Panc1 (cell line): ENCODE measurements around the gene FAM200C. TPM values are rescaled to one million over a fixed set of nuclear protein-coding genes. Genes with fewer than 3 reads are reported as not detected.

Experiments
- ATAC-seq: fragments of 200-7000 bp; cut with Tn5 transposase; 2 replicates; pipeline ENCODE4 v1.9.1; 2020; ENCODE audit warnings: mild to moderate bottlenecking, moderate library complexity
- BruUV-seq: library from RNA; stranded (reverse); fragments of 400-500 nt; replicated peaks from 2 replicates; lab custom pipeline; 2021; lab: Mats Ljungman, UMichigan
- CTCF ChIA-PET: fragments of 300-600 bp; sonication (Branson Sonifier 250); formaldehyde crosslinking; loops from one replicate; lab custom pipeline; 2022; ENCODE audit warnings: antibody characterized with exemption; lab: Charles Lee
- POLR2A ChIA-PET: fragments of 300-600 bp; sonication (Branson Sonifier 250); formaldehyde crosslinking; loops from one replicate; lab custom pipeline; 2022; ENCODE audit warnings: antibody characterized with exemption; lab: Charles Lee
- DNase-seq: peaks from one replicate; pipeline ENCODE4 v3.0.0-alpha.2; 2010; ENCODE audit warnings: low read depth, low spot score
- H3K27ac ChIP-seq: 2 replicates; pipeline ENCODE4 v1.5.1; 2011; ENCODE audit warnings: mild to moderate bottlenecking, low read length, inconsistent platforms
- H3K27me3 ChIP-seq: fragments of 200-500 bp; sonication (Bioruptor generic); 2 replicates; pipeline ENCODE4 v1.6.0; 2014; ENCODE audit warnings: low read length, inconsistent platforms; ENCODE audit not compliant: control insufficient read depth, insufficient read depth
- H3K36me3 ChIP-seq: fragments of 200-500 bp; sonication (Bioruptor generic); 2 replicates; pipeline ENCODE4 v1.5.1; 2014; ENCODE audit warnings: inconsistent platforms, mild to moderate bottlenecking, low read length, moderate library complexity; ENCODE audit not compliant: control insufficient read depth, insufficient read depth
- H3K4me1 ChIP-seq: 2 replicates; pipeline ENCODE4 v1.5.1; 2011; ENCODE audit warnings: inconsistent platforms, mild to moderate bottlenecking, low read length, moderate library complexity; ENCODE audit not compliant: control insufficient read depth, insufficient read depth
- H3K4me3 ChIP-seq, 2 experiments: 2 replicates each; pipeline ENCODE4 v1.5.1; 2011 to 2012; ENCODE audit warnings: low read depth in 2 of 2, low read length in 2 of 2, mild to moderate bottlenecking in 2 of 2, inconsistent platforms in 1 of 2, moderate library complexity in 1 of 2
- H3K9me3 ChIP-seq: fragments of 200-500 bp; sonication (Bioruptor generic); 2 replicates; pipeline ENCODE4 v1.5.1; 2014; ENCODE audit warnings: low read depth, mild to moderate bottlenecking, inconsistent platforms, low read length, moderate library complexity; ENCODE audit not compliant: control insufficient read depth, insufficient read depth
- CTCF ChIP-seq: fragments of 450-650 bp; IDR thresholded peaks from 2 replicates; pipeline ENCODE4 v1.5.1; 2017; ENCODE audit warnings: mild to moderate bottlenecking
- POLR2AphosphoS5 ChIP-seq: IDR thresholded peaks from 2 replicates; pipeline ENCODE4 v1.6.1; 2012; ENCODE audit warnings: mild to moderate bottlenecking, low read depth, low read length, moderate library complexity
- REST ChIP-seq, 2 experiments: IDR thresholded peaks; 2 replicates each; pipeline ENCODE4 v1.6.1; 2011 to 2012; ENCODE audit warnings: low read depth in 2 of 2, control low read depth in 1 of 2, low read length in 1 of 2, mild to moderate bottlenecking in 1 of 2, moderate library complexity in 1 of 2; ENCODE audit not compliant: insufficient read depth in 1 of 2
- SIN3A ChIP-seq: IDR thresholded peaks from 2 replicates; pipeline ENCODE4 v1.6.1; 2012; ENCODE audit warnings: low read depth, mild to moderate bottlenecking, low read length, moderate library complexity, borderline replicate concordance; ENCODE audit not compliant: insufficient read depth
- TCF7L2 ChIP-seq: IDR thresholded peaks from 2 replicates; pipeline ENCODE4 v1.6.1; 2011; ENCODE audit warnings: mild to moderate bottlenecking, low read depth, low read length, inconsistent platforms
- in situ Hi-C: cut with HindIII; loops from 2 replicates; pipeline ENCODE4 v1.10.0; 2016; ENCODE audit warnings: low sequenced_read_pairs, low pct_unique_long_range_greater_than_20kb
- intact Hi-C: fragments of 100-400 bp; cut with micrococcal nuclease; formaldehyde crosslinking; loops from one replicate; pipeline ENCODE4 v1.10.0; 2022; ENCODE audit not compliant: unreplicated experiment
- total RNA-seq: library from RNA; stranded (reverse); gene quantifications from one replicate; pipeline ENCODE4 v1.2.1, GENCODE V29; 2021; ENCODE audit not compliant: unreplicated experiment

FAM200C gene
- total RNA-seq, 1 experiment from 2014 or later = 3.0 TPM

GRCh38 chr5:160390787-160391696 lies 8.8 kb downstream of the FAM200C start:
- H3K9me3 ChIP-seq = no peaks in the 10 kb centered on the region
- no peak overlapping the region for H3K27ac ChIP-seq
- no peak overlapping the region for H3K4me3 ChIP-seq
- ChIA-PET POLR2A (interaction anchor here (0.7 kb wide), 1 partner anchor 28 kb away, joined by 3 read pairs; the partner anchor contains the start of gene SLU7), CTCF (interaction anchor here (0.6 to 1.4 kb wide), 6 partner anchors 9 to 369 kb away, joined by 3 to 25 read pairs (median 11); partner anchors contain the start of gene FAM200C)
- no peaks in the 10 kb centered on the region for H3K27me3 ChIP-seq
- no peak for TF ChIP-seq SIN3A
- TF ChIP-seq CTCF = peak; percentile 65; the same call in 1 of the 2 replicates
- no peak for TF ChIP-seq TCF7L2
- DNase-seq (no peak), ATAC-seq (no peak)
- no peaks in the 10 kb centered on the region for H3K4me1 ChIP-seq
- in situ Hi-C loops = no loop called here
- BruUV-seq = no TSS peak
- intact Hi-C loops = loop anchor here (1.0 to 5.0 kb wide), 3 partner anchors 192 to 369 kb away; no protein-coding TSS in a partner anchor
- no peaks in the 10 kb centered on the region for H3K36me3 ChIP-seq

- no peaks in the 10 kb centered on the region for H3K9me3 ChIP-seq
- no TSS peak for BruUV-seq
- in situ Hi-C loops (no loop called here), intact Hi-C loops (no loop called here)
- H3K4me1 ChIP-seq = no peaks in the 10 kb centered on the region
- DNase-seq = no peak
- ATAC-seq = no peak
- POLR2A ChIA-PET = no interaction called here
- H3K4me3 ChIP-seq = no peak overlapping the region
- no peaks in the 10 kb centered on the region for H3K36me3 ChIP-seq
- H3K27me3 ChIP-seq = no peaks in the 10 kb centered on the region
- CTCF ChIA-PET = no interaction called here
- H3K27ac ChIP-seq = no peak overlapping the region
- no peak for TF ChIP-seq REST (IDR thresholded peaks at IDR 0.05; ENCODE audit: insufficient read depth in 1 of 2, low read depth in 2 of 2, low read length in 1 of 2)
- TF ChIP-seq SIN3A = no peak
- TF ChIP-seq POLR2AphosphoS5 = no peak
- no peak for TF ChIP-seq CTCF
- TF ChIP-seq TCF7L2 = no peak
These were observed 12.4 kb downstream of the FAM200C start for GRCh38 chr5:160387445-160387844.
